Neural crest cell (in vitro differentiated cells): Measurements from ENCODE around the gene UBE2Q2. TPM values are rescaled to one million over a fixed set of nuclear protein-coding genes. Genes with fewer than 3 reads are reported as not detected.

Experiments used
- DNase-seq: peaks from one replicate; pipeline ENCODE4 v3.0.0; 2021; ENCODE audit warnings: low read depth, mixed read lengths, low spot score
- H3K27ac Mint-ChIP-seq: one replicate; pipeline ENCODE4 v1.8.0; 2021; ENCODE audit warnings: mild to moderate bottlenecking, mixed read lengths; ENCODE audit not compliant: unreplicated experiment
- H3K27me3 Mint-ChIP-seq: 2 replicates; pipeline ENCODE4 v1.8.0; 2021; ENCODE audit warnings: low read depth, mild to moderate bottlenecking, mixed read lengths
- H3K36me3 Mint-ChIP-seq: 2 replicates; pipeline ENCODE4 v1.8.0; 2021; ENCODE audit warnings: low read depth, mild to moderate bottlenecking, mixed read lengths
- H3K4me1 Mint-ChIP-seq: 2 replicates; pipeline ENCODE4 v1.8.0; 2021; ENCODE audit warnings: mixed read lengths
- H3K4me3 Mint-ChIP-seq: one replicate; pipeline ENCODE4 v1.8.0; 2021; ENCODE audit warnings: mild to moderate bottlenecking, mixed read lengths
- H3K9me3 Mint-ChIP-seq: 2 replicates; pipeline ENCODE4 v1.8.0; 2021; ENCODE audit warnings: mixed read lengths
- total RNA-seq: library from RNA; stranded (reverse); gene quantifications from 2 replicates; pipeline ENCODE4 v1.2.1, GENCODE V29; 2021
- TF ChIP-seq, protein P1 (sequence below): fragments of 200-600 bp; sonication (generic); conservative IDR thresholded peaks from 2 replicates; pipeline ENCODE4 v1.5.0; 2021; ENCODE audit warnings: antibody characterized with exemption, mild to moderate bottlenecking

Gene UBE2Q2
- total RNA-seq, 1 donor from 2014 or later = 28.7 TPM

DNA sequence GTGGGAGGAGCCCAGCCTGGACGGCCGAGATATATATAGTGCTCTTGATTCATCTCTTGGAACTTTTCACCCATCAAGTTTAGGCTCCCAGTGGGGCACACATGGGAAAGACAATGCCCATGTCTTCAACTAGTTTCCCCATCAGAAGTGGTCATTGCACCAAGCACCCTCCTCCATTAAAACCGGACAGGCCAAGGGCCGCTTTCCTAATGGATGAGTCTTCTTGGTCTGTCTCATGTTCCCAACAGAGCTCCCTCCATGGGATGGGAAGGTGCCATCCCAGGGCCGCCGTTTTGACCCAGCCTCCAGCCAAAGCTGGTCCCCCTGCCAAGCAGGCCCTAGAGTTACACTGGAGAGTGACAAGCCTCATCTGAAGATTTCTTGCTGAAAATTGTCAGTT is 34.7 kb upstream of the UBE2Q2 start:
- H3K4me3 Mint-ChIP-seq = no peak overlapping the region
- no peak for DNase-seq
- H3K4me1 Mint-ChIP-seq = no peaks in the 10 kb centered on the region
- H3K27ac Mint-ChIP-seq = no peak overlapping the region
- H3K36me3 Mint-ChIP-seq = no peaks in the 10 kb centered on the region
- TF ChIP-seq, protein P1, sequence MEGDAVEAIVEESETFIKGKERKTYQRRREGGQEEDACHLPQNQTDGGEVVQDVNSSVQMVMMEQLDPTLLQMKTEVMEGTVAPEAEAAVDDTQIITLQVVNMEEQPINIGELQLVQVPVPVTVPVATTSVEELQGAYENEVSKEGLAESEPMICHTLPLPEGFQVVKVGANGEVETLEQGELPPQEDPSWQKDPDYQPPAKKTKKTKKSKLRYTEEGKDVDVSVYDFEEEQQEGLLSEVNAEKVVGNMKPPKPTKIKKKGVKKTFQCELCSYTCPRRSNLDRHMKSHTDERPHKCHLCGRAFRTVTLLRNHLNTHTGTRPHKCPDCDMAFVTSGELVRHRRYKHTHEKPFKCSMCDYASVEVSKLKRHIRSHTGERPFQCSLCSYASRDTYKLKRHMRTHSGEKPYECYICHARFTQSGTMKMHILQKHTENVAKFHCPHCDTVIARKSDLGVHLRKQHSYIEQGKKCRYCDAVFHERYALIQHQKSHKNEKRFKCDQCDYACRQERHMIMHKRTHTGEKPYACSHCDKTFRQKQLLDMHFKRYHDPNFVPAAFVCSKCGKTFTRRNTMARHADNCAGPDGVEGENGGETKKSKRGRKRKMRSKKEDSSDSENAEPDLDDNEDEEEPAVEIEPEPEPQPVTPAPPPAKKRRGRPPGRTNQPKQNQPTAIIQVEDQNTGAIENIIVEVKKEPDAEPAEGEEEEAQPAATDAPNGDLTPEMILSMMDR = no peak
- H3K9me3 Mint-ChIP-seq = no peaks in the 10 kb centered on the region
- peaks cover 12% of the 10 kb centered on the region for H3K27me3 Mint-ChIP-seq

DNA sequence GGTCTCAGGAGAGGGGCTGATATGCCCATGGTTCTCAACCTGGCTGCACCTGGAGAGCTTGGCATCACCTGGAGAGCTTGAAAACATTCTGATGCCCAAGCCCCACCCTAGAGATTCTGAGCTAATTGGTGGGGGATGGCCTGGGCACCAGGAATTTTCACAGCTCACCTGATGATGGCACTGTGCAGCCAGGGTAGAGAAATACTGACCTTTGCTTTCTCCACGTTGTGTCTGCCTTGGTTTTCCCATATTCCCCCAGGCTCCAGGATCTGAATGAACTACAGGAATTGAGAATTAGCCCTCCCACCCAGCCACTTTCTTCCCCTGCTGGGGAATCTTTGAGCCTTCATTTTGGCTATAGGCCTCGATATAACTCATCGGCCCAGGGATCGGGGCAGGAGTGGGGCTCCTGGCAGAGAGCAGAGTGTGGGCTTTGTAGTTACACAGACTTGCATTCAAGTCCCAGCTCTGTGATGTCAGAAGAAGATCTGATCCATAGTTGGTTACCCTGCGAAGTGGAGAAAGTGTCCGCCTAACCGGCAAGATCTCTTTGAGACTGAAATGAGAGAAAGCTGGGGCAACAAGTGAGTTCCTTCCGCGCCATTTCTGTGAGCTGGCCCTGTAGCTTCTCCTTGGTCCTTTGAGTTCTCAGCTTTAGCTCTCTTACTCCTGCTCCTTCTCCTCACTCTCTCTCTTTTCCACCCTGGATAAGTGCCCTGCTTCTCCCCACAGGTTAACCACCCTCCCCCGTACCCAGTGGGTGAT is 33.1 kb upstream of the UBE2Q2 start:
- no peak overlapping the region for H3K4me3 Mint-ChIP-seq
- no peaks in the 10 kb centered on the region for H3K9me3 Mint-ChIP-seq
- TF ChIP-seq, protein P1 = peak; percentile 40
- DNase-seq = no peak
- no peaks in the 10 kb centered on the region for H3K4me1 Mint-ChIP-seq
- peaks cover 12% of the 10 kb centered on the region for H3K27me3 Mint-ChIP-seq
- H3K36me3 Mint-ChIP-seq = no peaks in the 10 kb centered on the region
- no peak overlapping the region for H3K27ac Mint-ChIP-seq

DNA sequence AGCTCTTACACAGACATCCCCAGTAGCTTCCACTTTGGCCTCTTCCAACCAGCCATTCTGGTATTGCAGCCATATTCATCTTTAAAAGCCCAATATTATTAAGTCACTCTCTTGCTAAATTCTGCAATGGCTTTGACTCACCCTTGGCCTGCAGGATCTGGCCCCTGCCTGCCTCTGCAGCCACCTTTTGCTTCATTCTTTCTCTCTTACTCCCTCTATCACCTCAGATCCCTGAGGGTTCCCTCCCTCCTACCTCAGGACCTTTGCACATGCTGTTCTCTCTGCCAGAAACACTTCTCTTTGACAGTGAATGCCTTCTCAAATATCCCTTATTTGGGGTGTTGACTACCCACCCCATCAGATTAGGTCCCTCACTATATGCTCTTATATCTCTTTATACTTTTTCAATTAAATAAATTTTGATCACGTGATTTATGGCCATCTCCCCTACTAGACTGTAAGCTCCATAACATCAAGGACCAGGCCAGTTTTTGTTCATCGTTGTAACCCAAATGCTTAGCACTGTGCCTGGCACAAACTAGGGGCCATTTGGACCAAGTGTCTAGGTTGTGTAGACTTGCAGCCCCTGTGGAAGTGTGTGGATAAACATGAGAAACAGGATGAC is 32.3 kb upstream of the UBE2Q2 start:
- Mint-ChIP-seq H3K27me3 (peaks cover 6% of the 10 kb centered on the region), H3K36me3 (no peaks in the 10 kb centered on the region), H3K9me3 (no peaks in the 10 kb centered on the region), H3K27ac (no peak overlapping the region), H3K4me1 (no peaks in the 10 kb centered on the region), H3K4me3 (no peak overlapping the region)
- DNase-seq = no peak
- TF ChIP-seq, protein P1 = no peak

DNA sequence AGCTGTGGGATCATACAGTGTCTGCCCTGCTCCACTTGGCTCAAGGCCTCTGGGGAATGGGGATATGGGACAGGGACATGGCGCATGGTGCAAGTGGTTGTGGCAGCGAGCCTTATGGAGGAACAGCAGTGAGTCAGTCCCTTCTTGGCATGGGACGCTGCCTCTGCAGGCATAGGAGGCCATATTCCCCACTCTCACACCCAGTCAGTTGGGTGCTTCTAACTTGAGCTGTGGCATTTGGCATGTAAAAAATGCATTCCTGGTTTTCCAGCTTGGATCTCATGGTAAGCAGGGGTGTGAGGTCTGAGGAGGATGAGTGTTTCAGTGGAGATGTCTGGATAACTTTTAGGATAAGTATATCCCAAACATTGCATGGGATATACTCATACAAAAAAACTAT is 31.6 kb upstream of the UBE2Q2 start:
- no peaks in the 10 kb centered on the region for H3K4me1 Mint-ChIP-seq
- H3K36me3 Mint-ChIP-seq = no peaks in the 10 kb centered on the region
- no peak overlapping the region for H3K27ac Mint-ChIP-seq
- no peaks in the 10 kb centered on the region for H3K27me3 Mint-ChIP-seq
- H3K9me3 Mint-ChIP-seq = no peaks in the 10 kb centered on the region
- no peak overlapping the region for H3K4me3 Mint-ChIP-seq
- TF ChIP-seq, protein P1 = no peak
- no peak for DNase-seq

DNA sequence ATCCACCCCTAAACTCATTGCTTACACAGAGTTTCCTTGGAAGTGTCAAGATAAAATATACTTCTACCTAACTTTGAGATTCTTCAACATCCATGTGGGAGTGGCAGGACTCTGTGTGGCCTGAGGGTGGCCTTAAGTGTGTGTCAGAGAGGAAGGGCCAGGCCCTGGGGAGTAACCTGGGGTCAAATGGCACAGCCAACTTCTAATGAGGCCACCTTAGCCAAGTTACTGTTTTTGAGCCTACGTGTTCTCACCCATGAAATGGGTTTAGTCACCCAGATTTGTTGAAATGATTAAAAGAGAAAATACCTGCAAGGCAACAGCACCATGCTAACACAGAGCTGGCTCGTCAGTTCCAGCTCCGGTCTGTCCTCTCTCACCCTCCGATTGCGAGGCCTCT is 28.5 kb upstream of the UBE2Q2 start:
- Mint-ChIP-seq H3K36me3 (no peaks in the 10 kb centered on the region), H3K27ac (no peak overlapping the region), H3K4me1 (no peaks in the 10 kb centered on the region), H3K27me3 (no peaks in the 10 kb centered on the region), H3K9me3 (no peaks in the 10 kb centered on the region), H3K4me3 (no peak overlapping the region)
- TF ChIP-seq, protein P1 = no peak
- DNase-seq = no peak
